ENCODE results near the gene LEFTY1. TPM values are rescaled to one million over a fixed set of nuclear protein-coding genes. Genes with fewer than 3 reads are reported as not detected.
A peak's percentile ranks its signal among the peaks of the same experiment; 100 is the strongest.

The LEFTY1 gene
- total RNA-seq, 3 donors from 2014 or later = 0.48 TPM; not detected in 2

DNA sequence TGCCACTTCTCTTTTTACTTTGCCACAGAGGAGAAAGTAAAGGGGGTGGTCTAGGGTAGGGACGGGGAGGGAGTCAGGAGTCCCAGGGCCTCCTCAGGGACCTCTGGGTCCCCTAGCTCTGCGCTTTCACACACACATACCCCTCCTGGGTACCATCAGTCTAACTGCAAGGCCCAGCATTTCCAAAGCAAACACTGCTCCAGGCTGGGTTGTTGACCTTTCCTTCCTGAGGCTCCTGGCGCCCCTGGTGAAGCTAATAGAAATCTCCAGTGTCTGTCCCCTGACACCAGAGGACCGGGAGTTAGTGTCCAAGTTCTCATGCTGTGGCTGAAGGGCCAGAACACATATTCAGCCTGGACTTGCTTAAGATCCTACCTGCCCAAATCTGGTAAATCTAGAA, 10.7 kb downstream of the LEFTY1 start:
- H3K4me1 ChIP-seq = peaks cover 9 to 18% of the 10 kb centered on the region in 2 donors
- no peaks in the 10 kb centered on the region for H3K9me3 ChIP-seq
- intact Hi-C loops (cut with DNase I; ENCODE audit: low total_unique reads) = no loop called here
- TF ChIP-seq, protein P1, sequence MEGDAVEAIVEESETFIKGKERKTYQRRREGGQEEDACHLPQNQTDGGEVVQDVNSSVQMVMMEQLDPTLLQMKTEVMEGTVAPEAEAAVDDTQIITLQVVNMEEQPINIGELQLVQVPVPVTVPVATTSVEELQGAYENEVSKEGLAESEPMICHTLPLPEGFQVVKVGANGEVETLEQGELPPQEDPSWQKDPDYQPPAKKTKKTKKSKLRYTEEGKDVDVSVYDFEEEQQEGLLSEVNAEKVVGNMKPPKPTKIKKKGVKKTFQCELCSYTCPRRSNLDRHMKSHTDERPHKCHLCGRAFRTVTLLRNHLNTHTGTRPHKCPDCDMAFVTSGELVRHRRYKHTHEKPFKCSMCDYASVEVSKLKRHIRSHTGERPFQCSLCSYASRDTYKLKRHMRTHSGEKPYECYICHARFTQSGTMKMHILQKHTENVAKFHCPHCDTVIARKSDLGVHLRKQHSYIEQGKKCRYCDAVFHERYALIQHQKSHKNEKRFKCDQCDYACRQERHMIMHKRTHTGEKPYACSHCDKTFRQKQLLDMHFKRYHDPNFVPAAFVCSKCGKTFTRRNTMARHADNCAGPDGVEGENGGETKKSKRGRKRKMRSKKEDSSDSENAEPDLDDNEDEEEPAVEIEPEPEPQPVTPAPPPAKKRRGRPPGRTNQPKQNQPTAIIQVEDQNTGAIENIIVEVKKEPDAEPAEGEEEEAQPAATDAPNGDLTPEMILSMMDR (IDR thresholded peaks at IDR 0.05) = no peak
- no peak for TF ChIP-seq POLR2A (IDR thresholded peaks at IDR 0.05)
- TF ChIP-seq POLR2AphosphoS5 (IDR thresholded peaks at IDR 0.05) = no peak
- H3K36me3 ChIP-seq = no peaks in the 10 kb centered on the region
- no peaks in the 10 kb centered on the region for H3K27me3 ChIP-seq
- peak overlapping the region; percentile 96 to 98 for H3K27ac ChIP-seq
- DNase-seq (ENCODE audit: low spot score in 2 of 2) = no peak
- H3K4me3 ChIP-seq = no peak overlapping the region

DNA sequence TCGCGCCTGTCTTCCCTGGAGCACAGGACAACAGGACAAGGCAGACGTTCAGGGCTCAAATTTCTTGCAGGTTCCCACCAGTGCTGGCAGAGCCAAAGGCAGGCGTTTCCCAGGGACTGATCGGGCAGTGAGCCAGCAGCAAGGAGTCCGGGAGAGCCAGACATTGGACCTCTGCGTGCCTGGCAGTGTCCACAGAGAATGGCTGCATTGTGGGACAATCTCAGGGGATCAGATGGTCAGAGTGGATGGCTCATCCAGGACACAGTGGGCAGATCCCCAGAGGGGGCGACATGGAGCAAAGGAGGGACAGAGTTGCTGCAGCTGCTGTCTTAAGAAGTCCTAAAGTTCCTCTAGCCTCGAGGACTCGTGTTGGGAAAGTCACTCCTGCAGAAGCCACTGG, 11.4 kb downstream of the LEFTY1 start:
- peak; percentile 39 to 72 for DNase-seq (ENCODE audit: low spot score in 2 of 2)
- H3K27me3 ChIP-seq = no peaks in the 10 kb centered on the region
- intact Hi-C loops (cut with DNase I; ENCODE audit: low total_unique reads) = no loop called here
- no peaks in the 10 kb centered on the region for H3K9me3 ChIP-seq
- H3K36me3 ChIP-seq = no peaks in the 10 kb centered on the region
- H3K27ac ChIP-seq = peak overlapping the region; percentile 96 to 98
- H3K4me3 ChIP-seq = no peak overlapping the region
- H3K4me1 ChIP-seq = peaks cover 4 to 18% of the 10 kb centered on the region in 2 donors
- TF ChIP-seq, protein P1 (IDR thresholded peaks at IDR 0.05) = peak in 2 of 3 donors; percentile 32 to 38
- TF ChIP-seq POLR2AphosphoS5 (IDR thresholded peaks at IDR 0.05) (no peak), POLR2A (IDR thresholded peaks at IDR 0.05) (no peak)

DNA sequence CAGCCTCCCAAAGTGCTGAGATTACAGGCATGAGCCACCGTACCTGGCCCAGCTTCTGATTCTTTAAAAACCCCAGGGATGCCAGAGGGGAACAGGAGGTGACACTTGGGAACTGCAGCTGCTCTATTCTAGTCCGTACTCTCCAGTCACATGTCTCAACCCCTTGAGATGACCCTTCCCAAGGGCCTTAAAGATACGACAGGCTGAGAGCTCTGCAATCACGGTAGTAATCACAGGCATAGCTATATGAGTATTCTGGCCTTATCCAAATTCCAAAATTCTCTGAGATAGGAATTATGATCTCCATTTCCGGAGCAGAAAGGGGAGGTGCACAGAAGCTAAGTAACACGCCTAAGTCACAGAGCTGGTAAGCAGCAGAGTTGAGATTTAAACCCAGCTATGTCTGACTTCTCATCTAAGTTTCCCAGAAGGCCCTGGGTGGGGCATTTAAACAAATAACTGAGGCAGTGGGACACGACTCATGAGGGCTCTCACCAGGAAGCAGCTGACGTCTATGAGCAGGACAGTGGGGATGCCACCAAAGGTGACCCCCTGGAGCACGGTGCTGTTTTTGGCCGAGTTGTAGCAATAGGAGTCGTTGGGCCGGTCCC, 11.9 kb downstream of the LEFTY1 start:
- Histone ChIP-seq H3K9me3 (no peaks in the 10 kb centered on the region), H3K36me3 (no peaks in the 10 kb centered on the region), H3K4me1 (peaks cover 4 to 18% of the 10 kb centered on the region in 2 donors), H3K27me3 (no peaks in the 10 kb centered on the region), H3K27ac (peak overlapping the region; percentile 96 to 98), H3K4me3 (no peak overlapping the region)
- intact Hi-C loops (cut with DNase I; ENCODE audit: low total_unique reads) = no loop called here
- no peak for DNase-seq (ENCODE audit: low spot score in 2 of 2)
- TF ChIP-seq POLR2A (IDR thresholded peaks at IDR 0.05) (no peak), POLR2AphosphoS5 (IDR thresholded peaks at IDR 0.05) (no peak)
- TF ChIP-seq, protein P1 (IDR thresholded peaks at IDR 0.05) = no peak

DNA sequence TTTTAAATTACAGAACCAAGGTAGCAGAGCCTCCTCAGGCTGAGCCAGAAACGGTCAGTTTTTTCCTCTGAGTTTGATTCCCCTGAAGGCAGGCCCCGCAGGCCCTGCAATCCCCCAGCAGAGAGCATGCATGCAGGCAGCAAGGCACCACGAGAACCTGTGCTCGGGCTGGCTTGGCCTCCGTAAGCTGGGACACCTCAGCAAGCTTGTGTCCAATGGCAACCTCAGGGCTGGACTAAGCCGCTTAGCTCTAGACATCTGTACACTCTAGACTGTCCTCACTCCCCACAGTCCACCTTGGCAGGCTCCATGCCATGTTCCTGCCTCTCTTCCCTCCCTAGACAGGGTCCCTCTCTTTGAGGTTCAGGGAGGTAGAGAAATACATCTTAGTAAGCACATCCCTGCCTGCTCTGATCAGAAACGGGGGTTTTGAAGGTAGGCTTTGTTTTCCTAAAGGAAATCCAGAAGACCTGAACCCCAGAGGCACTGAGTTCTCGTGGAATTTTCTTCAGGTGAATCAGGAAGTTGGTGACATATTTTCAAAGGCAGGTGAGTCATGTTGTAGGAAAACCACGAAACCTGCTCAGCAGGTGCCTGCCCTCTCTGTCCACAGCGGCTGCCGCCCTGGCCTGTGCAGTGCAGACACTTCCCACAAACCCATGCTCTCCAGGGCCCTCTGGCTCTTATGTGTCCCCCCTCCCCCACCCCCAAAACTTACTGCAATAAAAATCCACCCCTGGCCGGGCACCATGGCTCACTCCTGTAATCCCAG, 13.7 kb downstream of the LEFTY1 start:
- intact Hi-C loops (cut with DNase I; ENCODE audit: low total_unique reads) = no loop called here
- peak overlapping the region; percentile 85 to 96 for H3K27ac ChIP-seq
- no peaks in the 10 kb centered on the region for H3K36me3 ChIP-seq
- H3K27me3 ChIP-seq = no peaks in the 10 kb centered on the region
- H3K4me3 ChIP-seq = no peak overlapping the region
- no peaks in the 10 kb centered on the region for H3K9me3 ChIP-seq
- TF ChIP-seq, protein P1 (IDR thresholded peaks at IDR 0.05) = no peak
- peak in 1 of 3 donors; percentile 25 for TF ChIP-seq POLR2AphosphoS5 (IDR thresholded peaks at IDR 0.05)
- DNase-seq (ENCODE audit: low spot score in 2 of 2) = peak; percentile 73 to 74
- H3K4me1 ChIP-seq = peaks cover 4 to 18% of the 10 kb centered on the region in 2 donors

DNA sequence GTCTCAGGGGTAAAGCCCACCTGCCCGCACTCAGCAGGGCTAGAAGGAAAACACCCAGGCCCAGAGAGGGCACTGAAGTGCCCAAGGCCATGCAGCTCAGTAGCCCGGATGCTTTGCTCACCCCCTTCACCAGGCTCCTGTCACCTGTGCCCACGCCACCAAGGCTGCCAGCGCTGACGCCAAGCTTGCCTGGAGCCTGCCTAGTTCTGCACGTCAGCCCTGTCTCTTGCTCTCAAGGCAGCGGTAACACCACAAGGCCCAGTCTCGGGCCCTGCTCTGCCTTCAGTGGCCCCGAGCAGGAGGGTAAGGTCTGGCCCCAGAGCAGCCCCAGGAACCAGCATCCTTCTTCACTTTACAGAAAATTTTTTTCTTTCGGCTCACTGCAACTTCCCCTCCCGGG, 14.5 kb downstream of the LEFTY1 start:
- intact Hi-C loops (cut with DNase I; ENCODE audit: low total_unique reads) = no loop called here
- Histone ChIP-seq H3K27ac (peak overlapping the region; percentile 85 to 96), H3K36me3 (no peaks in the 10 kb centered on the region), H3K4me3 (no peak overlapping the region), H3K27me3 (no peaks in the 10 kb centered on the region), H3K4me1 (peaks cover 4 to 18% of the 10 kb centered on the region in 2 donors), H3K9me3 (no peaks in the 10 kb centered on the region)
- DNase-seq (ENCODE audit: low spot score in 2 of 2) = no peak
- TF ChIP-seq, protein P1 (IDR thresholded peaks at IDR 0.05) = no peak
- TF ChIP-seq POLR2AphosphoS5 (IDR thresholded peaks at IDR 0.05) (no peak), POLR2A (IDR thresholded peaks at IDR 0.05) (no peak)
